ENCODE results near the gene GPHA2. TPM values are rescaled to one million over a fixed set of nuclear protein-coding genes. Genes with fewer than 3 reads are reported as not detected.

GPHA2 gene
- total RNA-seq, 1 donor from 2014 or later: not detected

GRCh38 chr11:64947208-64947814 is 11.6 kb upstream of the GPHA2 start:
- peaks cover 30% of the 10 kb centered on the region for H3K27me3 Mint-ChIP-seq
- no peaks in the 10 kb centered on the region for H3K9me3 Mint-ChIP-seq
- no peak overlapping the region for H3K4me3 Mint-ChIP-seq
- no peak overlapping the region for H3K27ac Mint-ChIP-seq
- intact Hi-C loops (cut with micrococcal nuclease): no loop called here
- no peaks in the 10 kb centered on the region for H3K4me1 Mint-ChIP-seq
- no peak for DNase-seq
- H3K36me3 Mint-ChIP-seq (ENCODE audit: low read depth): no peaks in the 10 kb centered on the region

- no peaks in the 10 kb centered on the region for H3K36me3 Mint-ChIP-seq (ENCODE audit: low read depth)
- DNase-seq: no peak
- no peak overlapping the region for H3K4me3 Mint-ChIP-seq
- no peaks in the 10 kb centered on the region for H3K4me1 Mint-ChIP-seq
- intact Hi-C loops (cut with micrococcal nuclease): no loop called here
- H3K27ac Mint-ChIP-seq: no peak overlapping the region
- H3K9me3 Mint-ChIP-seq: no peaks in the 10 kb centered on the region
- H3K27me3 Mint-ChIP-seq: peaks cover 12% of the 10 kb centered on the region
Measured at GRCh38 chr11:64936539-64936938, 846 bp upstream of the GPHA2 start.

GRCh38 chr11:64934682-64935358 is 873 bp downstream of the GPHA2 start:
- Mint-ChIP-seq H3K4me3 (no peak overlapping the region), H3K4me1 (no peaks in the 10 kb centered on the region), H3K9me3 (no peaks in the 10 kb centered on the region), H3K36me3 (ENCODE audit: low read depth) (peaks cover 8% of the 10 kb centered on the region), H3K27me3 (peaks cover 6% of the 10 kb centered on the region), H3K27ac (no peak overlapping the region)
- intact Hi-C loops (cut with micrococcal nuclease): no loop called here
- no peak for DNase-seq

- DNase-seq: no peak
Measured at GRCh38 chr11:64933935-64934681, 1.6 kb downstream of the GPHA2 start.

GRCh38 chr11:64933213-64933934 is 2.3 kb downstream of the GPHA2 start:
- Mint-ChIP-seq H3K36me3 (ENCODE audit: low read depth) (peaks cover 10% of the 10 kb centered on the region), H3K4me1 (no peaks in the 10 kb centered on the region), H3K27me3 (peaks cover 2% of the 10 kb centered on the region), H3K4me3 (no peak overlapping the region), H3K9me3 (no peaks in the 10 kb centered on the region), H3K27ac (no peak overlapping the region)
- intact Hi-C loops (cut with micrococcal nuclease): no loop called here
- DNase-seq: no peak

More at GRCh38 chr11:64933935-64934681, 1.6 kb downstream of the GPHA2 start:
- no peaks in the 10 kb centered on the region for H3K9me3 Mint-ChIP-seq
- no peak overlapping the region for H3K4me3 Mint-ChIP-seq
- H3K27me3 Mint-ChIP-seq: peaks cover 4% of the 10 kb centered on the region
- intact Hi-C loops (cut with micrococcal nuclease): no loop called here
- H3K4me1 Mint-ChIP-seq: no peaks in the 10 kb centered on the region
- H3K36me3 Mint-ChIP-seq (ENCODE audit: low read depth): peaks cover 10% of the 10 kb centered on the region
- no peak overlapping the region for H3K27ac Mint-ChIP-seq

- Mint-ChIP-seq H3K27ac (no peak overlapping the region), H3K9me3 (no peaks in the 10 kb centered on the region), H3K4me3 (no peak overlapping the region), H3K36me3 (ENCODE audit: low read depth) (peaks cover 16% of the 10 kb centered on the region), H3K4me1 (no peaks in the 10 kb centered on the region), H3K27me3 (no peaks in the 10 kb centered on the region)
- no peak for DNase-seq
- intact Hi-C loops (cut with micrococcal nuclease): no loop called here
Measured at GRCh38 chr11:64932324-64932723, 3.4 kb downstream of the GPHA2 start.

- Mint-ChIP-seq H3K4me1 (no peaks in the 10 kb centered on the region), H3K27me3 (no peaks in the 10 kb centered on the region), H3K4me3 (no peak overlapping the region), H3K9me3 (no peaks in the 10 kb centered on the region), H3K36me3 (ENCODE audit: low read depth) (peaks cover 21% of the 10 kb centered on the region), H3K27ac (no peak overlapping the region)
- intact Hi-C loops (cut with micrococcal nuclease): no loop called here
- DNase-seq: no peak
Measured at GRCh38 chr11:64931290-64931689, 4.4 kb downstream of the GPHA2 start.

GRCh38 chr11:64930340-64930739 is 5.4 kb downstream of the GPHA2 start:
- peaks cover 22% of the 10 kb centered on the region for H3K36me3 Mint-ChIP-seq (ENCODE audit: low read depth)
- H3K27ac Mint-ChIP-seq: no peak overlapping the region
- H3K4me3 Mint-ChIP-seq: no peak overlapping the region
- no peaks in the 10 kb centered on the region for H3K27me3 Mint-ChIP-seq
- intact Hi-C loops (cut with micrococcal nuclease): no loop called here
- H3K4me1 Mint-ChIP-seq: peaks cover under 1% of the 10 kb centered on the region
- no peaks in the 10 kb centered on the region for H3K9me3 Mint-ChIP-seq
- DNase-seq: no peak

GRCh38 chr11:64929625-64930024 is 6.1 kb downstream of the GPHA2 start:
- Mint-ChIP-seq H3K4me1 (peaks cover 5% of the 10 kb centered on the region), H3K9me3 (no peaks in the 10 kb centered on the region), H3K27ac (no peak overlapping the region), H3K27me3 (no peaks in the 10 kb centered on the region), H3K36me3 (ENCODE audit: low read depth) (peaks cover 22% of the 10 kb centered on the region), H3K4me3 (no peak overlapping the region)
- intact Hi-C loops (cut with micrococcal nuclease): no loop called here
- DNase-seq: no peak

GRCh38 chr11:64928957-64929356 is 6.7 kb downstream of the GPHA2 start:
- Mint-ChIP-seq H3K4me3 (no peak overlapping the region), H3K4me1 (peaks cover 9% of the 10 kb centered on the region), H3K36me3 (ENCODE audit: low read depth) (peaks cover 22% of the 10 kb centered on the region), H3K9me3 (no peaks in the 10 kb centered on the region), H3K27me3 (no peaks in the 10 kb centered on the region), H3K27ac (no peak overlapping the region)
- intact Hi-C loops (cut with micrococcal nuclease): no loop called here
- no peak for DNase-seq

- intact Hi-C loops (cut with micrococcal nuclease): no loop called here
- no peak overlapping the region for H3K27ac Mint-ChIP-seq
- peak overlapping the region; percentile 20 for H3K4me3 Mint-ChIP-seq
Measured at GRCh38 chr11:64926689-64927088, 9.0 kb downstream of the GPHA2 start.

GRCh38 chr11:64925536-64926436 is 9.9 kb downstream of the GPHA2 start:
- Mint-ChIP-seq H3K4me3 (peak overlapping the region; percentile 91), H3K27me3 (no peaks in the 10 kb centered on the region), H3K27ac (no peak overlapping the region), H3K9me3 (no peaks in the 10 kb centered on the region), H3K4me1 (peaks cover 10% of the 10 kb centered on the region), H3K36me3 (ENCODE audit: low read depth) (peaks cover 20% of the 10 kb centered on the region)
- intact Hi-C loops (cut with micrococcal nuclease): loop anchor here (2.0 kb wide), 1 partner anchor 47 kb away; the partner anchor contains the start of gene EHD1
- no peak for DNase-seq

More at GRCh38 chr11:64926689-64927088, 9.0 kb downstream of the GPHA2 start:
- H3K4me1 Mint-ChIP-seq: peaks cover 10% of the 10 kb centered on the region
- H3K36me3 Mint-ChIP-seq (ENCODE audit: low read depth): peaks cover 22% of the 10 kb centered on the region
- H3K27me3 Mint-ChIP-seq: no peaks in the 10 kb centered on the region
- no peaks in the 10 kb centered on the region for H3K9me3 Mint-ChIP-seq
- DNase-seq: no peak

GRCh38 chr11:64924910-64925284 is 10.8 kb downstream of the GPHA2 start:
- Mint-ChIP-seq H3K4me3 (peak overlapping the region; percentile 91), H3K9me3 (no peaks in the 10 kb centered on the region), H3K27ac (peak overlapping the region; percentile 75), H3K36me3 (ENCODE audit: low read depth) (peaks cover 15% of the 10 kb centered on the region), H3K27me3 (no peaks in the 10 kb centered on the region), H3K4me1 (peaks cover 10% of the 10 kb centered on the region)
- intact Hi-C loops (cut with micrococcal nuclease): loop anchor here (1.0 to 2.0 kb wide), 4 partner anchors 46 to 116 kb away; partner anchors contain the start of genes ARL2, EHD1, SAC3D1 and SNX15
- DNase-seq: no peak
